ENCODE measurements around the gene TRPM3. TPM values are rescaled to one million over a fixed set of nuclear protein-coding genes. Genes with fewer than 3 reads are reported as not detected.

TRPM3 gene
- total RNA-seq, 6 experiments from 2014 or later = 0.02 TPM; not detected in 5

DNA sequence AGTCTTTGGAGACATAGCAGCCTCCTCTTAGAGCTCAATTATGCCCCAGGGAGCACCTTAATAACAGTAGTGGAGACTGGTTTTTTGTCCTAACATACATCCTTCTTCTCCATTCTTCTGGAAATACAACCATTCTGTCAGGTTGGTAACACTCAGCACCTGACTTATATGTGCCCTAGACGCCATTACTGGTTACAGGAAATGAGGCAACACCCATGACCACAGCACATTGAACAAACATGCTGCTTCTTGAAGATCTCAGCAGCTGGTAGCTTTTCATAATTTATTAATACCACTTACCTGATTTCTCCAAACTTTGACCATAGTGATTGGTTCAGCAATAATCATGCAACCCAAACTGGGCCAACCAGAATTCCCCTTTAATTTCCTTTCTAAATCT, 25.1 kb upstream of the TRPM3 start:
- H3K27ac Mint-ChIP-seq = no peak overlapping the region
- H3K36me3 Mint-ChIP-seq (ENCODE audit: low read depth) = no peaks in the 10 kb centered on the region
- no peaks in the 10 kb centered on the region for H3K9me3 Mint-ChIP-seq
- DNase-seq = no peak
- H3K4me1 Mint-ChIP-seq (ENCODE audit: low read depth) = no peaks in the 10 kb centered on the region
- peaks cover 2% of the 10 kb centered on the region; the same call in 1 of the 2 replicates for H3K27me3 Mint-ChIP-seq (ENCODE audit: insufficient read depth)
- H3K4me3 Mint-ChIP-seq = no peak overlapping the region
- no peak for TF ChIP-seq CTCF (IDR thresholded peaks at IDR 0.05)

DNA sequence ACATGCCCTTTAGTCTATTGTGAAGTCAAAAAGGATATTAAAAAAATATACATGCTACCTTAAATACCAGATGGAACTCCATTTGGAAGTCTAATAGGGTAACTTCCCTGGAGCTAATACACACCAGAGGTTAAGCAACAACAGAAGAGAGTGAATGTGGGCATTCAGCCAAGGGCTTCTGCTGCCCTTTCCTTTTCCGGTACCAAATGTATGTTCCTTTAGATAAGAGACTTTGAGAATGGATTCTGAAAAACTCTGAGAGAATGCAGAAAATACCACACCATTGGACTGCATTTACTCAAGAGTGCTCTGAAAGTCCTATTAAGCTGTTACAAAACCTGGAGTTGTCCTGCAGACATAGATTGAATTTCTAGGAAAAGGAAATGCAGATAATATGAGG, 23.8 kb upstream of the TRPM3 start:
- no peaks in the 10 kb centered on the region for H3K4me1 Mint-ChIP-seq (ENCODE audit: low read depth)
- H3K27ac Mint-ChIP-seq = no peak overlapping the region
- TF ChIP-seq CTCF (IDR thresholded peaks at IDR 0.05) = no peak
- H3K27me3 Mint-ChIP-seq (ENCODE audit: insufficient read depth) = peaks cover 4% of the 10 kb centered on the region; the same call in 1 of the 2 replicates
- no peak overlapping the region for H3K4me3 Mint-ChIP-seq
- no peaks in the 10 kb centered on the region for H3K36me3 Mint-ChIP-seq (ENCODE audit: low read depth)
- DNase-seq = no peak
- no peaks in the 10 kb centered on the region for H3K9me3 Mint-ChIP-seq

GRCh38 chr9:71144495-71144894, 23.1 kb upstream of the TRPM3 start:
- no peaks in the 10 kb centered on the region for H3K4me1 Mint-ChIP-seq (ENCODE audit: low read depth)
- DNase-seq = no peak
- TF ChIP-seq CTCF (IDR thresholded peaks at IDR 0.05) = no peak
- H3K9me3 Mint-ChIP-seq = no peaks in the 10 kb centered on the region
- no peak overlapping the region for H3K27ac Mint-ChIP-seq
- H3K4me3 Mint-ChIP-seq = no peak overlapping the region
- H3K27me3 Mint-ChIP-seq (ENCODE audit: insufficient read depth) = peaks cover 4% of the 10 kb centered on the region; the same call in 1 of the 2 replicates
- H3K36me3 Mint-ChIP-seq (ENCODE audit: low read depth) = no peaks in the 10 kb centered on the region

- Mint-ChIP-seq H3K36me3 (ENCODE audit: low read depth) (no peaks in the 10 kb centered on the region), H3K4me1 (ENCODE audit: low read depth) (no peaks in the 10 kb centered on the region), H3K27me3 (ENCODE audit: insufficient read depth) (peaks cover 4% of the 10 kb centered on the region; the same call in 1 of the 2 replicates), H3K27ac (no peak overlapping the region), H3K4me3 (no peak overlapping the region), H3K9me3 (no peaks in the 10 kb centered on the region)
- no peak for TF ChIP-seq CTCF (IDR thresholded peaks at IDR 0.05)
- no peak for DNase-seq
Measured at GRCh38 chr9:71136696-71137095, 15.3 kb upstream of the TRPM3 start.

GRCh38 chr9:71131145-71131544, 9.7 kb upstream of the TRPM3 start:
- H3K4me3 Mint-ChIP-seq = no peak overlapping the region

More at GRCh38 chr9:71131145-71131544, 9.7 kb upstream of the TRPM3 start:
- TF ChIP-seq CTCF (IDR thresholded peaks at IDR 0.05) = no peak
- H3K27me3 Mint-ChIP-seq (ENCODE audit: insufficient read depth) = peaks cover 2% of the 10 kb centered on the region; the same call in 1 of the 2 replicates
- H3K9me3 Mint-ChIP-seq = no peaks in the 10 kb centered on the region
- no peak overlapping the region for H3K27ac Mint-ChIP-seq
- DNase-seq = no peak
- H3K4me1 Mint-ChIP-seq (ENCODE audit: low read depth) = no peaks in the 10 kb centered on the region
- H3K36me3 Mint-ChIP-seq (ENCODE audit: low read depth) = no peaks in the 10 kb centered on the region

All from HFFc6 (cell line).